AG04449 (cell line): Measurements from ENCODE around the gene DYNC1LI2.

Experiments
- CTCF ChIA-PET: fragments of 350-600 bp; formaldehyde crosslinking; extraction: SDS; loops from one replicate; lab custom pipeline; 2021; ENCODE audit warnings: antibody characterized with exemption; lab: Yijun Ruan, JAX
- POLR2A ChIA-PET: fragments of 400-600, 350-600 bp; formaldehyde crosslinking; extraction: SDS; loops from one replicate; lab custom pipeline; 2020; ENCODE audit warnings: antibody characterized with exemption, inconsistent platforms; lab: Yijun Ruan, JAX
- DNase-seq: peaks from one replicate; pipeline ENCODE4 v3.0.0-alpha.2; 2010; ENCODE audit warnings: low read depth, low spot score
- H3K4me3 ChIP-seq: 2 replicates; pipeline ENCODE4 v1.5.1; 2011; ENCODE audit warnings: low read depth, mild to moderate bottlenecking, control low read depth, low read length
- TF ChIP-seq, protein P1 (sequence below): IDR thresholded peaks from one replicate; pipeline ENCODE4 v1.5.1; 2011; ENCODE audit warnings: mild to moderate bottlenecking, moderate library complexity, low read length, control low read depth, inconsistent platforms; ENCODE audit not compliant: insufficient read depth; ENCODE audit errors: missing control alignments

Gene DYNC1LI2

GRCh38 chr16:66695471-66695934, 55.9 kb downstream of the DYNC1LI2 start:
- POLR2A ChIA-PET = no interaction called here
- TF ChIP-seq, protein P1, sequence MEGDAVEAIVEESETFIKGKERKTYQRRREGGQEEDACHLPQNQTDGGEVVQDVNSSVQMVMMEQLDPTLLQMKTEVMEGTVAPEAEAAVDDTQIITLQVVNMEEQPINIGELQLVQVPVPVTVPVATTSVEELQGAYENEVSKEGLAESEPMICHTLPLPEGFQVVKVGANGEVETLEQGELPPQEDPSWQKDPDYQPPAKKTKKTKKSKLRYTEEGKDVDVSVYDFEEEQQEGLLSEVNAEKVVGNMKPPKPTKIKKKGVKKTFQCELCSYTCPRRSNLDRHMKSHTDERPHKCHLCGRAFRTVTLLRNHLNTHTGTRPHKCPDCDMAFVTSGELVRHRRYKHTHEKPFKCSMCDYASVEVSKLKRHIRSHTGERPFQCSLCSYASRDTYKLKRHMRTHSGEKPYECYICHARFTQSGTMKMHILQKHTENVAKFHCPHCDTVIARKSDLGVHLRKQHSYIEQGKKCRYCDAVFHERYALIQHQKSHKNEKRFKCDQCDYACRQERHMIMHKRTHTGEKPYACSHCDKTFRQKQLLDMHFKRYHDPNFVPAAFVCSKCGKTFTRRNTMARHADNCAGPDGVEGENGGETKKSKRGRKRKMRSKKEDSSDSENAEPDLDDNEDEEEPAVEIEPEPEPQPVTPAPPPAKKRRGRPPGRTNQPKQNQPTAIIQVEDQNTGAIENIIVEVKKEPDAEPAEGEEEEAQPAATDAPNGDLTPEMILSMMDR = no peak
- DNase-seq = no peak
- CTCF ChIA-PET = interaction anchor here (0.7 to 4.6 kb wide), 3 partner anchors 45 to 291 kb away, joined by 3 to 22 read pairs (median 8); no protein-coding TSS in a partner anchor
- peak overlapping the region; percentile 67 for H3K4me3 ChIP-seq

GRCh38 chr16:66693149-66693548, 58.3 kb downstream of the DYNC1LI2 start:
- H3K4me3 ChIP-seq = no peak overlapping the region
- POLR2A ChIA-PET = no interaction called here
- TF ChIP-seq, protein P1 = no peak
- CTCF ChIA-PET = interaction anchor here (1.0 to 4.0 kb wide), 2 partner anchors 15 to 42 kb away, joined by 4 to 18 read pairs; no protein-coding TSS in a partner anchor
- no peak for DNase-seq

DNA sequence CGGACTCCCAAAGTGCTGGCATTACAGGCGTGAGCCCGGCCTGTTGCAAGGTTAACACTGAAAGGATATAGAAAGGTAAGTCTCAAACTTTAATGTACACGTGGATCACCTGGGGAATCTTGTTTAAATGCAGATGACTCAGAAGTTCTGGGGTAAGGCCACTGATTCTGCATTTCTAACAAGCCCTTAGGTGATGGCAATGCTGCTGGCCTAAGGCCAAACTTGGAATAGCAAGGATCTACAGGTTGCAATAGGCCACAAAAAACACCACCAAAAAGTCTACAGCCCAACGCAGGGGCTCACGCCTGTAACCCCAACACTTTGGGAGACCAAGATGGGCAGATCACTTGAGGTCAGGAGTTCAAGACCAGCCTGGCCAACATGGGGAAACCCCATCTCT, 59.1 kb downstream of the DYNC1LI2 start:
- TF ChIP-seq, protein P1 = no peak
- ChIA-PET POLR2A (no interaction called here), CTCF (interaction anchor here (0.9 to 4.0 kb wide), 4 partner anchors 14 to 59 kb away, joined by 3 to 18 read pairs (median 4); partner anchors contain the start of gene DYNC1LI2)
- no peak overlapping the region for H3K4me3 ChIP-seq
- no peak for DNase-seq

- TF ChIP-seq, protein P1 = no peak
- DNase-seq = no peak
- ChIA-PET CTCF (interaction anchor here (1.0 to 4.0 kb wide), 5 partner anchors 28 to 176 kb away, joined by 3 to 18 read pairs (median 3); no protein-coding TSS in a partner anchor), POLR2A (no interaction called here)
- H3K4me3 ChIP-seq = no peak overlapping the region
These were observed 60.2 kb downstream of the DYNC1LI2 start for GRCh38 chr16:66691234-66691633.

DNA sequence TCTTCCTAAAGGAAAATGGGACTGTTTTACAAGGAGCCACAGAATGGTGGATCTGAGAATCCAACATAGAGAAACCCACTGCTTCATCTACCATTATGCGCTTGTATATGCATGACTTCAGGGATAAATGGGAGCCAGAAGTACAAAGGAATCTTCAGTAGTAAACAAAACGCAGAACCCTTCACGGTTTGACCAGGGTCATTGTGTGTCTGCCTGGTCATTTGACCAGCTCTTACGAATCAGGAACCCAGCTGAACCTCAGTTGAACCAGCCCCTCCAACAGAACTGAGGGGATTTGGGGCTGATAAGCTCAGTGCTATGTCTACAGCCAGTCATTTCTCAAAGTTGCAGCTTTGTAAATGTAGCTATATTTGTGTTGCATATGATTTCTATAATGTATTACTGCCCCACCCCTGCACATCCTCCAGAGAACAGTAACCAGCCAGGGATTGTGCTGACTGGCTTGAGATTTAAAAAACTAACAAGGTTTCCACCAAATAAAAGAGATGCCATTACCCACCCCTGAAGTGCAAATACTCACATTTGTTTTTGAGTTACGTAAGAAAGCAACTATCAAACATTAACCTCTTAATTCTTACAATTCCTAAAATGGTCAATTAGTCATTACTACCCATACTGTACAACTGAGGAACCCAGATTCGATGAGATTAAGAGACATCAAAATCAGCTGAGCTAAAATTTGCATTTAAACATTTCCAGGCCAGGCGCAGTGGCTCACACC, 61.1 kb downstream of the DYNC1LI2 start:
- TF ChIP-seq, protein P1 = no peak
- no peak for DNase-seq
- POLR2A ChIA-PET = no interaction called here
- CTCF ChIA-PET = interaction anchor here (0.6 to 4.0 kb wide), 8 partner anchors 23 to 177 kb away, joined by 3 to 18 read pairs (median 3); no protein-coding TSS in a partner anchor
- no peak overlapping the region for H3K4me3 ChIP-seq

DNA sequence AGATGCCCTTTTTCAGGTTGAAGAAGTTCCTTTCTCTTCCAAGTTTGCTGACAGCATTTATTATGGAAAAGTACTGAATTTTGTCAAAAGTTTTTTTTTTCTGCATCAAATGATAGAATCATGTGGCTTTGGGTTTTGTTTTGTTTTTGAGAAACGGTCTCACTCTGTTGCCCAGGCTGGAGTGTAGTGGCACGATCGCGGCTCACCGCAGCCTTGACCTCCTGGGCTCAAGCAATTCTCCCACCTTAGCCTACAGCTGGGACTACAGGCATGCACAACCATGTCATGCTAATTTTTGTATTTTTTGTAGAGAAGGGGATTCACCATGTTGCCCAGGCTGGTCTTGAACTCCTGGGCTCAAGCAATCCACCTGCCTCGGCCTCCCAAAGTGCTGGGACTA, 62.1 kb downstream of the DYNC1LI2 start:
- POLR2A ChIA-PET = no interaction called here
- no peak overlapping the region for H3K4me3 ChIP-seq
- CTCF ChIA-PET = interaction anchor here (1.1 kb wide), 1 partner anchor 38 kb away, joined by 3 read pairs; no protein-coding TSS in a partner anchor
- TF ChIP-seq, protein P1 = no peak
- DNase-seq = no peak
